Right ventricle myocardium superior (tissue), 1 donor: Measurements from ENCODE around the gene SYPL2. TPM values are rescaled to one million over a fixed set of nuclear protein-coding genes. Genes with fewer than 3 reads are reported as not detected.
A peak's percentile ranks its signal among the peaks of the same experiment; 100 is the strongest.
"Not testable (repeated sequence)": the region's sequence is repeated elsewhere in the genome, so short reads cannot be mapped to it uniquely, and the experiment has no call there.

ENCODE experiments used
- ATAC-seq: fragments of 200-7000 bp; cut with Tn5 transposase; one replicate; pipeline ENCODE4 v1.9.1; 2020; ENCODE audit warnings: mild to moderate bottlenecking; ENCODE audit not compliant: poor library complexity
- DNase-seq: peaks from one replicate; pipeline ENCODE4 v3.0.0-alpha.2; 2020
- intact Hi-C: fragments of 100-400 bp; cut with DNase I; formaldehyde crosslinking; loops from one replicate; pipeline ENCODE4 v1.11.2; 2022
- long read RNA-seq: library from polyadenylated mRNA; unstranded; transcript quantifications from one replicate; pipeline ENCODE4 v2.0.0, GENCODE V29; 2021
- total RNA-seq: library from RNA; stranded (reverse); fragmentation: NEBNext Ultra II Directional; extraction: Animal tissue kit (Norgen Biotek cat#: 25700); gene quantifications from one replicate; pipeline ENCODE4 v1.2.1, GENCODE V29; 2021
- donor health status: DM: no; HTN: yes; CAD: no; lungs with severe emphysema.

The SYPL2 gene
- 28.9 TPM for total RNA-seq
- long read RNA-seq, transcript SYPL2-201 (6 exons, 3,624 nt): major isoform, 33 of 72 reads
- long read RNA-seq, partial matches to known transcripts: 12 of 72 reads
- long read RNA-seq, other reads (novel, unspliced or antisense): 27 of 72 reads

DNA sequence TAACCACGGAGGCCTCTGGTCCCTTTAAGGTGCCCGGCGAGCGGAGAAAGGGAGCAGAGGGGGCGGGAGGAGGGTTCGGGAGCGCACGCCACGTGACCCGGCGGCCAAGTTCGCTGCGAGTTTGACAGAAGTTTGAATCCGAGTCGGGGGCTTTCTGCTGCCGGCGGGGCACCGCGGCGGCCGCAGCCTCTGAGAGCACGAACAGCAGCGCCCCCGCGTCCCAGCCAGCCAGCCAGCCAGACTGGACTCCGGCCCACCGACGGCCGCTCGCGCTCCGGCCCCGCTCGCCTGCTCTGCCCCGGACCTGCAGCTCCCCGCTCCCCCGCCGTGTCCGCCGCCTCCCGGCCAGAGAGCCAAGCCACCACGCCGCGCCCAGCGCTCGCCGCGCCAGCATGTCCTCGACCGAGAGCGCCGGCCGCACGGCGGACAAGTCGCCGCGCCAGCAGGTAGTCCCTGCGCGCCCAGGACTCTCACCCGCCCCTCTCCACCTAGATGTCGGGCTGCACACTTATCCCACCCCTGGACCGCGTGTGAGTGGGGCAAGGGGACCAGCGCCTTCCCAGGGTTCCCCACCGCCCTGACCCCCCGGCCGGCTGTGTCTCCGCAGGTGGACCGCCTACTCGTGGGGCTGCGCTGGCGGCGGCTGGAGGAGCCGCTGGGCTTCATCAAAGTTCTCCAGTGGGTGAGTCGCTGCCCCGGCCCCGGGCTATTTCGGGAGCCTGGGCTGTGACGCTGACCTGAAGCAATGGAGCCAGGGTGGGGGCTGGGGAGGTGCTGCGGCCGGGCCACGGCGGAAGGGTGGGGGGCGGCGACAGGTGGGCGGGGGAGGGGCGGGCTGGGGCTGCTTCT lies at the start of gene SYPL2:
TSS of gene SYPL2 (plus strand) at position 95 of the 849 bp plus-strand sequence. CDS start at position 393, 298 bp downstream.
- intact Hi-C loops: no loop called here
- peak; percentile 92 for ATAC-seq
- DNase-seq: peak; percentile 79

DNA sequence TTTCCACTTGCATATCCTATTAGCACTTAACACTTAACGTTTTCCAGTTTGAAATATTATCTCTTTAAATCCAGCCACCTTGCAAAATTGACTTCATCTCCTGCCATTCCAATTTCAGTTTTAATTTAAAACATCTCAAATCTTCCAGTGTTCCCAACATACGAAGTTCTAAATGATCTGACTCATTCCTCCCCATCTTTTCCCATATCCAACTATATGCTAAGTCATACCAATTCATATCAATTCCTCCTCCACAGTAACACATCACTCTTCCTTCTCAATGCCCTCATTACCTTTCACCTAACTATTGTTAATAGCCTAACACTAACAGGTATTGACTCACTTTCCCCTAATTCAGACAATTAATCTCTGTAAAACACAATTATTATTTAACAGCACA lies 42.8 kb upstream of the SYPL2 start:
- no peak for DNase-seq
- intact Hi-C loops: no loop called here
- ATAC-seq: no peak

DNA sequence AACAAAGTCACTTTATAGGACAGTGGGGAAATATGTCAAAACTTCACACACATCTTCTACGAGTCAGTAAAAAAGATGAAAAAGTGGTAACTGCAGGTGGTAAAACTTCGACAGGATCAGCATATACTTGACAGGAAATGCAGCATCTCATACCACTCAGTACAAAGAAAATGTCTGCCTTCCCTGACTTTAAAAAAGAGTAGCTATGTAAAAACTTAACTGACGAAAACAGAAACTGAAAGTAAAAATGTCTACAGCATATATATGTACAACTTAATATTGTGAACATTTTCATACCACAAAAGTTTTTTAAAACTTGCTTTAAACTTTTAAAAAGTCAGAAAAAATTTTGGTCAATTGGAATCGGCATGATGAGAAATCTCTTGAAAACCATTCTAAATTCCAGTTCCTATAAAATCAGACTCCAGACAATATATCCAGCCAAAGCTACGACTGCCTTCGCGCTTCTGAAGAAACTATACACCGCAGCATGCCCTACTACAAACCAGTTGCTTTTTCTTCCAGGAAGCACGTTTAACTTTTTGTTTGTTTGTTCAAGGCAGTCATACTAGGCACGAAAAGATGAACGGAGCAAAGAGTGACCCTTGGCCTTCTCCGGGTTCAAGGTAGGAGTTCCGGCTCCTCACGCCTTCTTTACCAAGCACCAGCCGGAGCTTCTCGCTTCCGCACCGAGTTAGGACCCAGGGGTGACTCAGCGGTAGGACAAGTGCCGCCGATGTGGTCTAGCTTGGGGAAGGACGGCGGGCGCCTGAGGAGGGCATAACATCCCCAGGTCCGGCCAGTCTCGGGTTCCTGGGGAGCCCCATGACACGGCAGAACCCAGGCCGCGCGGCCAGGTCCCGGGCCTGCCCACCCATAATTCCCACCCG lies 40.7 kb upstream of the SYPL2 start:
- intact Hi-C loops: no loop called here
- ATAC-seq (peak; percentile 49), DNase-seq (no peak)

DNA sequence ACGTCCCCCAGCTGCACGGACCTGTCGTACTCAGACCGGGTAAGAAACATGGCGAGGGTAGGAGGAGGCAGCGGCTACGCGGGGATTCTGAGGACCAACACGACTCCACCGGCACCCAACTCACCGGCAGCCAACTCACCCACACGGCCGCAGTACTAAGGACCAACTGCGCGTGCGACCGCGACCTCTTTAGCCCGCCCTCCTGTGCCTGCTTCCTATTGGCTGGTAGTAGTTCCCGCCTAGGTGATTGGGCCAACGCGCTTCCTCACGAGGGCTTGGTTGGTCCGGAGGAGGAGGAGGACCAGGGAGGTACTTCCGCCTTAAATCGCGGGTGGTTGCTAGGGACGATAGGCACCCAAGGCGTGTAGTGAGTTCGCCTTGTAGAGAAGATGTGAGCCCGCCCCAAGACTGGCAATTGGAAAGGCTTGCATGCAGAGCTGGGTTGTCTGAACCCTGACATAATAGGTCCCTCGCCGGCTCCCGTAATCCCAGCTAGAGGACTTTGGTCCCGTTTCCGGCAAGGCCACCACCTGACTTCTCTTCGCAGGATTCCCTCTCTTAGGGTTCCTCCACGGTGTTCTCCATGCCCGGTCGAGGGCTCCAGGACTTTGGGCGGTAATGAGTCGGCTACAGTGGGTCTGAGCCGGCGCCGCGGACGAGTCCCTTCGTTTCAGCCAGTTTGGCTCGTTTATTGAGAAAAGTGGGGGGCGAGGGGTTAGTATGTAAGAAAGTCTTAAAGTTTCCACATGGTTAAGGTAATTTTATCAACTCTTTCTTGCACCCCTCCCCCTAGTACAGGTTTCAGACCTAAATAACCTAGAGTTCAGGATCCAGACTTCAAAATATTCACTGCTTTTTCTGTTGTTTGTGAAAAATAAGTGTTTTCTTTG lies 39.8 kb upstream of the SYPL2 start, which contains the start of gene PSMA5:
TSS of gene PSMA5 (minus strand) at position 168 of the 890 bp plus-strand sequence. CDS start at position 50, 118 bp downstream.
- intact Hi-C loops: no loop called here
- peak; percentile 98 for DNase-seq
- peak; percentile 99 for ATAC-seq

DNA sequence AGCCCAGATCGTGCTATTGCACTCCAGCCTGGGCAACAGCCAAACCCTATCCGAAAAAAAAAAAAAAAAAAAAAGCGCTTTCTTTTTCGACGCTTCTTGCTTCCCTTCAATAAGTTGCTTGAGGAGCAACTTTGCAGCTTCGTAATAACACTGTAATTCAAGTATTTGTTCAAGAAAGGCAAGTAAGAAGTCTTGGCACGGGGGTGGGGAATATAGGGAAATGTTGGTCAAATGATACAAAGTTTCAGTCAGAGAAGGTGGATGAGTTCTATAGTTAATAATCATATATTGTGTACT lies 39.2 kb upstream of the SYPL2 start:
- intact Hi-C loops: no loop called here
- ATAC-seq (no peak), DNase-seq (no peak)

DNA sequence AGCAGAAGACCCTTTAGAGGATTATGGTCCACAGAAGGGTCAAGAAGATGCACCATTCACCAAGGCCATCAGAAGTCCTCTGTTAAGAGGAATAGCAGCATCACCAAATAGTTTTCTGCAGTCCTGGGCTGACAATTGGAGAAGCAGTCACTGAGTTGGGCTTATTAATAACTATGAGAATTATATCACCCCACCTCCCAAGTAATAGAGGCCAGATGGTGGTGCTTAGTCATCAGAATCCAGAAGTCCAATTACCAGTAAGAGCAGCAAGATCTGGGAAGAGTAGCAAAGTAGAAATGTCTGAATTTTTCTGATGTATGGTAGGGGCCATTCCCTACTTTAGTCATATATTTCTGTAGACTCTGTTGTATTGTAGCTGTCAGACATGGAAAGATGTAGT lies 34.0 kb upstream of the SYPL2 start:
- no peak for ATAC-seq
- DNase-seq: no peak
- intact Hi-C loops: no loop called here

DNA sequence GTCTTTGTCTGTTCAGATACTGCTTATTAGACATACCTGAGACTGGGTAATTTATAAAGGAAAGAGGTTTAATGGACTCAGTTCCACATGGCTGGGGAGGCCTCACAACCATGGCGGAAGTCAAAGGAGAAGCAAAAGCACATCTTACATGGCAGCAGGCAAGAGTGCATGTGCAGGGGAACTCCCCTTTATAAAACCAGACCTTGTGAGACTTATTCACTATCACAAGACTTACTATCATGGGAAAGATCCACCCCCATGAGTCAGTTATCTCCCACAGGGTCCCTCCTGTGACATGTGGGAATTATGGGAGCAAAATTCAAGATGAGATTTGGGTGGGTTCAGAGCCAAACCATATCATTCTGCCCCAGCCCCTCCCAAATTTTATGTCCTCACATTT lies 33.0 kb upstream of the SYPL2 start:
- DNase-seq: no peak
- ATAC-seq: no peak
- intact Hi-C loops: no loop called here

DNA sequence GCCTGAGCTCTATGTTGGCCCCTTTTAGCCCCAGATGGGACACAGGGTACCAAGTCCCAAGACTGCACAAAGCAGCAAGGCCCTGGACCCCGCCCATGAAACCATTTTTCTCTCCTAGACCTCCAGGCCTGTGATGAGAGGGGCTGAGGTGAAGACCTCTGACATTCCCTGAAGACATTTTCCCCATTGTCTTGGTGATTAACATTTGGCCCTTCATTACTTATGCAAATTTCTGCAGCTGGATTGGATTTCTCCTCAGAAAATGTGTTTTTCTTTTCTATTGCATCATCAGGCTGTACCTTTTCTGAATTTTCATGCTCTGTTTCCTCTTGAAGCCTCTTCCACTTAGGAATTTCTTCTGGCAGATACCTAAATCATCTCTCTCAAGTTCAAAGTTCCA lies 31.9 kb upstream of the SYPL2 start:
- no peak for ATAC-seq
- intact Hi-C loops: no loop called here
- DNase-seq: no peak

DNA sequence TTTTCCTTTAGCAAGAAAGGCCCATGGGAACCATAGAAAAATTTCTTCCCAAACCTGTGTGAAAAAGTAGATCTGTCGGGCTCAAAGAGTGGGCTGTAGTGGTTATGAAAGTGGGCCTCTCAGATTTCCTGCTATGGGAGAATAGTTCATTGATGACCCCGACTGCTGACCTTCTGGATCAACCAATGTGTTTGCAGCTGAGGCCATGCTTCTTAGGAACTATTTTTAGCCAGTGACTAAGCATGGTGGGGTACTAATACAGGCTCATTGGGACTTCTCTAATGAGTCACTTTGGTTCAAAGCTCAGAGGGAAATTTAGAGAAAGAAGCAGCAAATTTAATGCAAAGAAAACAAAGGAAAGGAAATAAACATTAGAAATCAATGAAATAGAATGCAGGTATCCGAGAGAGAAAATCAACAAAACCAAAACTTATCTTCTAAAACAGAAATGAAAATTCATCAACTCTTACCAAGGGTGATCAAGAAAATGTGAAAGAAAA lies 27.5 kb upstream of the SYPL2 start:
- ATAC-seq (no peak), DNase-seq (no peak)
- intact Hi-C loops: no loop called here

DNA sequence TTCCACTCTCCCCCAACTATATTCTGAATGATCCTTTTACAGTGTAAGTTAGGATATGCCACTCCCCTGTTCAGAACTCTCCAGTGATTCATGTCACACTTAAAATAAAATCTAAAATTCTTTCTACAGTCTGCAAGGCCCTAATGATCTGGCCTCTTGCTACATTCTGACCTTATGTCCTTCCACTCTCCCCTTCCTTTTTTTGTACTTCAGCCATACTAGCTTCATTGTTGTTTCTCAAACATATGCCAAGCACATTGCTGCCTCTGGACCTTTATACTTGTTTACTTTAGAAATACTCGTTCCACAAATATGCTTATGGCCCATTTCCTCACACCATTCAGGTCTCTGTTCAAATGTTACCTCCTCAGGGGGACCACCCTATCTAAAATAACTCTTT lies 25.3 kb upstream of the SYPL2 start:
- DNase-seq (no peak), ATAC-seq (no peak)
- intact Hi-C loops: loop anchor here (10.0 kb wide), 1 partner anchor 84 kb away; no protein-coding TSS in a partner anchor

DNA sequence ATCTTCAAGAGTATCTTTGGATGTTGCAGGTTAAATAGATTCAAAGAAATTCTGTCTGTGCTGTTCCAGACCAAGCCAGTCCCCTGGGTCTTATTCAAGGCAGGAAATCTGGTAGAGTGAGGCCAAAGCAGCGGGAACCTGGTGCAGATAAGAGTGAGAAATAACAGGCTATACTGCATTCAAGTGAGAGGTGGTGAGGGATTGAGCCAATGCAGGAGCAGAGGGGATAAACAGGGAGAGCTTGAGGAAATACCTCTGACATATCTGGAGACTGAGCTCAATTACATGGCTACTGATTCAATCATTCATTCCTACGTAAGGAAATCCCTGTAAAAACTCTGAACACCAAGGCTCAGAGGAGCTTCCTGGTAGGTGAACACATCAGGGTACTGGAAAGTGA lies 22.9 kb upstream of the SYPL2 start:
- intact Hi-C loops: loop anchor here (10.0 kb wide), 1 partner anchor 81 kb away; no protein-coding TSS in a partner anchor
- DNase-seq: no peak
- no peak for ATAC-seq

DNA sequence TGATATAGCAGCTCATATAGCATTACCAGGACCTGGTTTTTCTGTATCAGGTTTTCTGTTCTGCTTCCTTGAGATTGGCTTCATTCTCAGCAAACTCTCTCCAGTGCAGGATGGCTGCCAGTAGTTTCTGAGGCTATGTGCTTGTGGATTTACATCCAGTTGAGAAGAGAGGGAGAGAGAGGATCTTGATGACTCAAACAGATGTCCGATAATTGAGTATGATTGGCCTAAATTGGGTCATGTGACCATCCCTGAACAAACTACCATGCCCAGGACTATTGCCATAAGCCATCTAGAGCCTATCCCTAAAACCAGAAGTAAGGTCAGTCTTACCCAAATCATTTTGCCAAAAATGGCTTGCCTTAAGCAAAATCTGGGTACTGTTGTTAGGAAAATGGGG lies 22.0 kb upstream of the SYPL2 start:
- no peak for ATAC-seq
- DNase-seq: no peak
- intact Hi-C loops: loop anchor here (10.0 kb wide), 1 partner anchor 80 kb away; no protein-coding TSS in a partner anchor

DNA sequence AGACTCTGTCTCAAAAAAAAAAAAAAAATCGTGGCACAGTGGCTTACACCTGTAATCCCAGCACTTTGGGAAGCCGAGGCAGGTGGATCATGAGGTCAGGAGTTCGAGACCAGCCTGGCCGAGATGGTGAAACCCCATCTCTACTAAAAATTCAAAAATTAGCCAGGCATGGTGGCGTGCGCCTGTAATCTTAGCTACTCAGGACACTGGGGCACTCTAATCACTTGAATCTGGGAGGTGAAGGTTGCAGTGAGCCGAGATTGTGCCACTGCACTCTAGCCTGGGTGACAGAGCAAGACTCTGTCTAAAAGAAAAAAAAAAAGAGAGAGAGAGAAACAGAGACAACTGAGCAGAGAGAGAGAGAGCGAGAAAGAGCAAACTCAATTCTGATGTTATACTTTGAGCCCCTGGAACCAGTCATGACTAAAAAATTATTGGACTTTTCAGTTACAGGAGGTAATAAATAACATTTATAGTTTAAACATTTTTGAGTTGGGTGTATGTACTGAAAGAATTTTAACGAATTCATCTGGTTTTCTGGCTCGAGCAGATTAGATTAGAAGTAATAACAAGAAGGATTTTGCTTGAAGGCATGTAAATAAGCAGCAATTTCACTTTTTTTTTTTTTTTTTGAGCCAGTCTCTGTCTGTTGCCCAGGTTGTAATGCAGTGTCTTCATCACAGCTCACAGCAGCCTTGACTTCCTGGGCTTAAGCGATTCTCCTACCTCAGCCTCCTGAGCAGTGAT lies 20.2 kb upstream of the SYPL2 start:
- intact Hi-C loops: loop anchor here (10.0 kb wide), 1 partner anchor 79 kb away; no protein-coding TSS in a partner anchor
- DNase-seq, ATAC-seq: not testable (repeated sequence)

DNA sequence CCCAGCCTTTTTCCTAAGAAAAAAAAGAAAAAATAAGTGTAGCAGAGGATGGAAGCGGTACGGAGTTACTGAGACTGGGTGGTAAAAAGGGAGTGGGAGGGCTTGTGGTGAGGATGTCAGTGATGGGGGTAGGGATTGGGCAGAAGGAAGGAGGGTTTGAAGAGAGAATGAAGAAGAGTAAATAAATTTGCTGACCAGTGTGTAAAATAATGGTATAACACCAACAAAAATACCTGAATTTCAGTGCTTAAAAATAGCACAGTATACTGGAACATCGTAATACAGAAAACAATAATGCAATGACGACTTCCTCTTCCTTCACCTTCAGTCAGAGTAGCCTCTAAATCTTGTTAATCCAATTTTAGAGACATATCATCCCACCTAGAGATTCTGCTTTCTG lies 18.8 kb upstream of the SYPL2 start:
- intact Hi-C loops: loop anchor here (10.0 kb wide), 1 partner anchor 77 kb away; no protein-coding TSS in a partner anchor
- no peak for ATAC-seq

DNA sequence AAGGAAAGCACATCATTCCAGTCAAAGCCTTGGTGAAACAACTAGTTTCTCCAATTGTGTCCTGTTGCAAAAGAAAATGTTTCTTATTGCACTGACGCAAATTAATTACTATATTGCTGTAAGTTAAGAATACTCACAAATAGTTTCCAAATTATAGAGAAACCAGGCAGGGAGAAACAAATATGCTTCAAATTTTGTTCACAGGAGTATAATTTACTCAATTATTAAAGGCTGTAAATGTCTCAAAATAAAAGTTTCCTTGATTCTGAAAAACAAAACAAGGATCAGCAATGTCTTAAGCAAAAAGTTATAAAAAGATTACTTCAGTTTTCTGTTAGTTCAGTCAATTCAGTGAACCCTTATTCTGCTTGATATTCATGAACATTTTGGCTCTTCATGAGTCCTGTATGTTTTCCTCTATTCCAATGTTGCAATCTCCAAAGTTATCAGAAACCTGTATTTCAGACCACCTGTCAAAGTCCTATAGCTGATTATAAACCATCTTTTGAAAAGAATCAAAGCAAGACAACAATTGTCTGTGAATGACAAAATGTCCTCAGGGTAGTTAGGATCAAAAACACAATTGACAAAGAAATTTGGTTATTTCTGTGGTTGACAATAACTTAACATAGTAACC lies 11.7 kb upstream of the SYPL2 start:
- intact Hi-C loops: no loop called here
- no peak for ATAC-seq
- DNase-seq: no peak

More for the DNA sequence above, 18.8 kb upstream of the SYPL2 start:
- DNase-seq: no peak

DNA sequence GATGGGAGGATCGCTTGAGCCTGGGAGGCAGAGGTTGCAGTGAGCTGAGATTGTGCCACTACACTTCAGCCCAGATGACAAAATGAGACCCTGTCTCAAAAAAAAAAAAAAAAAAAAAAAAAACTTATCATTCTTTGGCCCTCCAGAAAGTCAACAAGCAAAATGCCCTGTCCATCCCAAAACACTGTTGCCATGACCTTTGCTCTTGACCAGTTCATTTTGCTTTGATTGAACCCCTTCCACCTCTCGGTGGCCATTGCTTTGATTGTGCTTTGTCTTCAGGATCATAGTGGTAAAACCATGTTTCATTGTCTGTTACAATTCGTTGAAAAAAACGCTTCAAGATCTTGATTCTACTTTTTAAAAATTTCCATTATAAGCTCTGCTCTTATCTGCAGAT lies 8.5 kb upstream of the SYPL2 start:
- intact Hi-C loops: no loop called here
- DNase-seq: no peak
- ATAC-seq: no peak

DNA sequence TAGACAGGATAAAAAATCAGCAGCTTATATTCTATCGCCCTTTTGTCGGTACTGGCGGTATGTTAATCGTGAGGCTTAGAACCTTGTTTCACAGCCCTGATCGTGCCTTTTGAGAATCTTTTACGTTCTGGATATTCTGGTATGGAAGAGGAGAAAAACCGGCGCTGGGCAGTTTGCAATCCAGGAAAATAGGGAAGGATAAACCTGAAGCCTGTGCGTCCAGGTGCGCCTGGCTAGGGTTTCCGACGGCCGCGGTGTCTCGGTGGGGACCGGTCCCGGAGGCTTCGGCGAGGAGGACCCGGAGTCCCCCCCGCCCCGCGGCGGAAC lies 258 bp upstream of the SYPL2 start:
- ATAC-seq (no peak), DNase-seq (no peak)
- intact Hi-C loops: no loop called here
